ENCODE results near the gene PDZD7. TPM values are rescaled to one million over a fixed set of nuclear protein-coding genes. Genes with fewer than 3 reads are reported as not detected.

The PDZD7 gene
- total and polyA plus RNA-seq, 9 of the 15 experiments (the other 6 are each of a cell fraction or from before 2014, with no cell fraction given): 0.04 to 0.24 (median 0.08) TPM; not detected in 3

DNA sequence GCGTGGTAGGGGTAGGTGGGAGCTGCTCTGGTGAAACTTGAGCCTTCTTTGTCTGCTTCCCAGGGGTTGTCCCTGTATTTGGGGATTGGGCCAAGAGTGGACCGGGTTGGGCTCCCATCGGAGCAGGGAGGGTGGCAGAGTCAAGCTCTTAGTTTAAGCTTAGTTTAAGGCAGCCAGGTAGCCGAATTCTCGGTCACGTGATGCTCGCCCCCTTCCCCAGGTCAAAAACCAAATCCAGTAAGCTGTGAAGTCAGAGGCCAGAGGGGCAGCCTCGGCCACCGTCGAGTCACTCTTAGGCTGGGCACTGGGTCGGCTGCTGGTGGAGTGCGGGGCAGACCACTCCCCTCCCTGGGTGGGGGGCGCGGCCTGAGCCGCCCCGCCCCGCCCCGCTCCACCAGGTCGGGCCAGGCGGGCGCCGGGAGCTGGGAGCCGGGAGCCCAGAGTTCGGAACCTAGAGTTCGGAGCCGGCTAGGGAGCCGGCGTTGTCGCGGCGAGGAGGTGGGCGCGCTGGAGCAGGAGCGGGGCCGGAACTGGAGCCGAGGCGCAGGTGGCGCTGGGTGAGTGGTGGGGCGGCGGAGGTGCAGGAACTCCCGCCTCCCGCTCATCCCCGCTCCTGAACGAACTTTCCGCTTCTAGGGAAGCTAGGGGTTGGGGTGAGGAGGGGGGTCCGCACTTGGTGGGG is 34.1 kb downstream of the PDZD7 start (continued):
- TF ChIP-seq FOXJ2 (tag; IDR thresholded peaks at IDR 0.05): no peak
- TF ChIP-seq MAZ (CRISPR knock-in tag; conservative IDR thresholded peaks at IDR 0.05 in 1 of 2, IDR thresholded peaks at IDR 0.05 in 1 of 2): 0 out of 4 replicates have a peak, but pooled peaks of 1 of the 2 experiments have one; percentile 8
- TF ChIP-seq SMC3 (conservative IDR thresholded peaks at IDR 0.05; ENCODE audit: insufficient read depth, low read depth, low read length): no peak
- no peak for TF ChIP-seq SIRT6 (IDR thresholded peaks at IDR 0.05; ENCODE audit: low read depth, low read length)
- no peak for TF ChIP-seq ZNF311 (CRISPR knock-in tag; IDR thresholded peaks at IDR 0.05)
- TF ChIP-seq, protein P1, sequence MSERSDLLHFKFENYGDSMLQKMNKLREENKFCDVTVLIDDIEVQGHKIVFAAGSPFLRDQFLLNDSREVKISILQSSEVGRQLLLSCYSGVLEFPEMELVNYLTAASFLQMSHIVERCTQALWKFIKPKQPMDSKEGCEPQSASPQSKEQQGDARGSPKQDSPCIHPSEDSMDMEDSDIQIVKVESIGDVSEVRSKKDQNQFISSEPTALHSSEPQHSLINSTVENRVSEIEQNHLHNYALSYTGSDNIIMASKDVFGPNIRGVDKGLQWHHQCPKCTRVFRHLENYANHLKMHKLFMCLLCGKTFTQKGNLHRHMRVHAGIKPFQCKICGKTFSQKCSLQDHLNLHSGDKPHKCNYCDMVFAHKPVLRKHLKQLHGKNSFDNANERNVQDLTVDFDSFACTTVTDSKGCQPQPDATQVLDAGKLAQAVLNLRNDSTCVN (CRISPR knock-in tag; IDR thresholded peaks at IDR 0.05): no peak
- TF ChIP-seq SMAD1 (IDR thresholded peaks at IDR 0.05; ENCODE audit: low read depth, low read length, partially characterized antibody): no peak
- peak; percentile 61 for TF ChIP-seq BHLHE40 (IDR thresholded peaks at IDR 0.05; ENCODE audit: low read length)
- no peak for TF ChIP-seq NCOA1 (IDR thresholded peaks at IDR 0.05; ENCODE audit: low read depth)
- no peak for TF ChIP-seq ETV5 (CRISPR knock-in tag; IDR thresholded peaks at IDR 0.05; ENCODE audit: low read depth)
- no peak for TF ChIP-seq SP1 (CRISPR knock-in tag; IDR thresholded peaks at IDR 0.05)
- no peak for TF ChIP-seq RBBP5 (IDR thresholded peaks at IDR 0.05; ENCODE audit: borderline replicate concordance, insufficient read depth, low read length, poor library complexity, severe bottlenecking)
- no peak for TF ChIP-seq ZNF282 (CRISPR knock-in tag; IDR thresholded peaks at IDR 0.05)
- TF ChIP-seq PRMT5 (CRISPR knock-in tag; IDR thresholded peaks at IDR 0.05): no peak
- no peak for TF ChIP-seq GTF2A2 (tag; IDR thresholded peaks at IDR 0.05)
- TF ChIP-seq SLC30A9 (CRISPR knock-in tag; IDR thresholded peaks at IDR 0.05): no peak
- TF ChIP-seq ZNF324 (CRISPR knock-in tag; IDR thresholded peaks at IDR 0.05): no peak
- TF ChIP-seq ZNF57 (CRISPR knock-in tag; IDR thresholded peaks at IDR 0.05): no peak
- no peak for TF ChIP-seq RNF2 (IDR thresholded peaks at IDR 0.05)
- no peak for TF ChIP-seq ZNF354B (CRISPR knock-in tag; IDR thresholded peaks at IDR 0.05)
- TF ChIP-seq RAD51 (IDR thresholded peaks at IDR 0.05; ENCODE audit: borderline replicate concordance, low read depth): peak; percentile 88
- TF ChIP-seq MAFG (tag; conservative IDR thresholded peaks at IDR 0.05): no peak
- TF ChIP-seq GABPB2 (CRISPR knock-in tag; conservative IDR thresholded peaks at IDR 0.05): no peak
- no peak for TF ChIP-seq SMARCC2 (IDR thresholded peaks at IDR 0.05; ENCODE audit: low read depth)
- TF ChIP-seq HNRNPL (IDR thresholded peaks at IDR 0.05; ENCODE audit: low read depth, low read length): 0 out of 2 replicates have a peak, but pooled peaks have one; percentile 5
- TF ChIP-seq ARID2 (IDR thresholded peaks at IDR 0.05): no peak
- TF ChIP-seq NRF1 (conservative IDR thresholded peaks at IDR 0.05 in 1 of 2, IDR thresholded peaks at IDR 0.05 in 1 of 2): 0 out of 4 replicates have a peak, but pooled peaks of 1 of the 2 experiments have one; percentile 39
- TF ChIP-seq BACH1 (tag; IDR thresholded peaks at IDR 0.05): no peak
- TF ChIP-seq, protein P2, sequence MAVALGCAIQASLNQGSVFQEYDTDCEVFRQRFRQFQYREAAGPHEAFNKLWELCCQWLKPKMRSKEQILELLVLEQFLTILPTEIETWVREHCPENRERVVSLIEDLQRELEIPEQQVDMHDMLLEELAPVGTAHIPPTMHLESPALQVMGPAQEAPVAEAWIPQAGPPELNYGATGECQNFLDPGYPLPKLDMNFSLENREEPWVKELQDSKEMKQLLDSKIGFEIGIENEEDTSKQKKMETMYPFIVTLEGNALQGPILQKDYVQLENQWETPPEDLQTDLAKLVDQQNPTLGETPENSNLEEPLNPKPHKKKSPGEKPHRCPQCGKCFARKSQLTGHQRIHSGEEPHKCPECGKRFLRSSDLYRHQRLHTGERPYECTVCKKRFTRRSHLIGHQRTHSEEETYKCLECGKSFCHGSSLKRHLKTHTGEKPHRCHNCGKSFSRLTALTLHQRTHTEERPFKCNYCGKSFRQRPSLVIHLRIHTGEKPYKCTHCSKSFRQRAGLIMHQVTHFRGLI (CRISPR knock-in tag; IDR thresholded peaks at IDR 0.05): no peak
